Natural killer cell (primary cell): ENCODE data around the gene CFAP92. TPM values are rescaled to one million over a fixed set of nuclear protein-coding genes. Genes with fewer than 3 reads are reported as not detected.

Source experiments
- ATAC-seq, 3 donors: fragments of 150-1000 bp in 2 of 3; fragments of 200-7000 bp in 1 of 3; cut with Tn5 transposase; 1 replicate in 1 of 3; 2 replicates in 2 of 3; pipeline ENCODE4 v1.10.0; 2021; ENCODE audit warnings: mild to moderate bottlenecking in 2 of 3, moderate library complexity in 2 of 3
- DNase-seq, 2 donors: peaks; one replicate each; pipeline versions ENCODE4 v3.0.0 to v3.0.0-alpha.2; 2013 to 2021; ENCODE audit warnings: mixed read lengths in 1 of 2
- H3K27ac ChIP-seq: one replicate; pipeline ENCODE4 v1.5.1; 2013; ENCODE audit warnings: mild to moderate bottlenecking, low read length
- H3K27me3 ChIP-seq: one replicate; pipeline ENCODE4 v1.6.1; 2013; ENCODE audit warnings: low read length; ENCODE audit not compliant: control insufficient read depth, insufficient read depth
- H3K36me3 ChIP-seq: one replicate; pipeline ENCODE4 v1.6.1; 2013; ENCODE audit warnings: low read length; ENCODE audit not compliant: control insufficient read depth, insufficient read depth
- H3K4me1 ChIP-seq: one replicate; pipeline ENCODE4 v1.6.1; 2013; ENCODE audit warnings: low read length; ENCODE audit not compliant: control insufficient read depth, insufficient read depth
- H3K4me3 ChIP-seq: one replicate; pipeline ENCODE4 v1.5.1; 2013; ENCODE audit warnings: low read length
- H3K9me3 ChIP-seq: one replicate; pipeline ENCODE4 v1.6.1; 2013; ENCODE audit warnings: low read length; ENCODE audit not compliant: control insufficient read depth, insufficient read depth
- H3K27ac Mint-ChIP-seq, 2 donors: one replicate each; pipeline ENCODE4 v1.8.0; 2022; ENCODE audit warnings: mild to moderate bottlenecking in 2 of 2, mixed read lengths in 2 of 2, moderate library complexity in 1 of 2
- H3K27me3 Mint-ChIP-seq, 2 donors: one replicate each; pipeline ENCODE4 v1.8.0; 2022; ENCODE audit warnings: low read depth in 2 of 2, mixed read lengths in 2 of 2
- H3K36me3 Mint-ChIP-seq: one replicate; pipeline ENCODE4 v1.8.0; 2022; ENCODE audit warnings: mixed read lengths
- H3K4me1 Mint-ChIP-seq, 2 donors: one replicate each; pipeline ENCODE4 v1.8.0; 2022; ENCODE audit warnings: mixed read lengths in 2 of 2
- H3K4me3 Mint-ChIP-seq: one replicate; pipeline ENCODE4 v1.8.0; 2022; ENCODE audit warnings: mild to moderate bottlenecking, moderate library complexity, mixed read lengths
- H3K9me3 Mint-ChIP-seq, 2 donors: one replicate each; pipeline ENCODE4 v1.8.0; 2022; ENCODE audit warnings: mixed read lengths in 2 of 2
- WGBS: methylation state at CpG from one replicate; pipeline ENCODE4 v1.1.7; 2013; ENCODE audit warnings: missing lambda C conversion rate; ENCODE audit not compliant: insufficient coverage; 5-methylcytosine and 5-hydroxymethylcytosine counted together
- intact Hi-C: fragments of 100-400 bp; cut with micrococcal nuclease; formaldehyde crosslinking; loops from one replicate; pipeline ENCODE4 v1.14.2; 2022
- total RNA-seq, 4 donors: library from RNA; stranded (reverse); fragments of 120-200 nt in 1 of 4; gene quantifications; one replicate each; pipeline versions ENCODE4 v1.2.3 to v1.2.4, GENCODE V29; 2013 to 2022
- TF ChIP-seq, protein P1 (sequence below): fragments of 200-600 bp; IDR thresholded peaks from one replicate; pipeline ENCODE4 v1.8.0; 2022; ENCODE audit warnings: antibody characterized with exemption

The CFAP92 gene
- total RNA-seq, 3 donors from 2014 or later (not counting 1 experiment from before 2014, with no cell fraction given) = 0.26 to 0.43 (median 0.41) TPM

DNA sequence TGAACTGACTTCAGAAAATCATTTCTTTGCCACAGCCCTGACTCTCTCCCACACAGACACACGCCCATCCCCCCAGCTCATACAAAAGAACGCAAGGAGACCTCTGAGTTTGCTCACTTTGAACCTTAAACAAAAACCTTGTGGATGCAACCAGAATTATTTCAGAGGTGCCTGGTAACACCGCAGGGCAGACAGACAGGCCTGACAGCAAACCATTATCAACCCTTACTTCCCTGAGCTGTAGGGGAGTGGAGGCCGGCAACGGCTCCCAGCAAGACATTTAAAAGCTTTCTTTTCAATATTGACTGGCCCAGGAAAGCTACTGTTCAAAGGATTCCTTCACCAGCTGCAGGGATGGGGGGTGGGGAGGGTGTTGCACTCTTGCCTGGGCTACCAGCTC lies 5.2 kb upstream of the CFAP92 start:
- no peak for DNase-seq
- H3K4me3 Mint-ChIP-seq = no peak overlapping the region
- intact Hi-C loops = no loop called here
- no peak for ATAC-seq
- no peaks in the 10 kb centered on the region for H3K36me3 Mint-ChIP-seq
- TF ChIP-seq, protein P1, sequence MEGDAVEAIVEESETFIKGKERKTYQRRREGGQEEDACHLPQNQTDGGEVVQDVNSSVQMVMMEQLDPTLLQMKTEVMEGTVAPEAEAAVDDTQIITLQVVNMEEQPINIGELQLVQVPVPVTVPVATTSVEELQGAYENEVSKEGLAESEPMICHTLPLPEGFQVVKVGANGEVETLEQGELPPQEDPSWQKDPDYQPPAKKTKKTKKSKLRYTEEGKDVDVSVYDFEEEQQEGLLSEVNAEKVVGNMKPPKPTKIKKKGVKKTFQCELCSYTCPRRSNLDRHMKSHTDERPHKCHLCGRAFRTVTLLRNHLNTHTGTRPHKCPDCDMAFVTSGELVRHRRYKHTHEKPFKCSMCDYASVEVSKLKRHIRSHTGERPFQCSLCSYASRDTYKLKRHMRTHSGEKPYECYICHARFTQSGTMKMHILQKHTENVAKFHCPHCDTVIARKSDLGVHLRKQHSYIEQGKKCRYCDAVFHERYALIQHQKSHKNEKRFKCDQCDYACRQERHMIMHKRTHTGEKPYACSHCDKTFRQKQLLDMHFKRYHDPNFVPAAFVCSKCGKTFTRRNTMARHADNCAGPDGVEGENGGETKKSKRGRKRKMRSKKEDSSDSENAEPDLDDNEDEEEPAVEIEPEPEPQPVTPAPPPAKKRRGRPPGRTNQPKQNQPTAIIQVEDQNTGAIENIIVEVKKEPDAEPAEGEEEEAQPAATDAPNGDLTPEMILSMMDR = no peak
- Histone ChIP-seq H3K27ac (no peak overlapping the region), H3K27me3 (peaks cover 29% of the 10 kb centered on the region), H3K9me3 (no peaks in the 10 kb centered on the region), H3K4me1 (peaks cover 31% of the 10 kb centered on the region), H3K4me3 (no peak overlapping the region), H3K36me3 (no peaks in the 10 kb centered on the region)
- no peak overlapping the region for H3K27ac Mint-ChIP-seq
- H3K4me1 Mint-ChIP-seq = peaks cover 21 to 30% of the 10 kb centered on the region in 2 donors
- peaks cover 35 to 40% of the 10 kb centered on the region in 2 donors for H3K27me3 Mint-ChIP-seq
- WGBS = 59% methylated on average over 5 of the region's 5 CpGs
- no peaks in the 10 kb centered on the region for H3K9me3 Mint-ChIP-seq

GRCh38 chr3:128998561-128998960 lies 4.7 kb upstream of the CFAP92 start:
- 14% methylated on average over 3 of the region's 3 CpGs for WGBS
- no peaks in the 10 kb centered on the region for H3K36me3 Mint-ChIP-seq
- peaks cover 26 to 34% of the 10 kb centered on the region in 2 donors for H3K4me1 Mint-ChIP-seq
- no peaks in the 10 kb centered on the region for H3K9me3 ChIP-seq
- peaks cover 29% of the 10 kb centered on the region for H3K27me3 ChIP-seq
- peaks cover 33% of the 10 kb centered on the region for H3K4me1 ChIP-seq
- H3K27ac ChIP-seq = no peak overlapping the region
- no peak for ATAC-seq
- H3K9me3 Mint-ChIP-seq = no peaks in the 10 kb centered on the region
- no peak overlapping the region for H3K27ac Mint-ChIP-seq
- intact Hi-C loops = no loop called here
- H3K36me3 ChIP-seq = no peaks in the 10 kb centered on the region
- no peak overlapping the region for H3K4me3 ChIP-seq
- peaks cover 35 to 37% of the 10 kb centered on the region in 2 donors for H3K27me3 Mint-ChIP-seq
- TF ChIP-seq, protein P1 = no peak
- DNase-seq = no peak
- H3K4me3 Mint-ChIP-seq = no peak overlapping the region

DNA sequence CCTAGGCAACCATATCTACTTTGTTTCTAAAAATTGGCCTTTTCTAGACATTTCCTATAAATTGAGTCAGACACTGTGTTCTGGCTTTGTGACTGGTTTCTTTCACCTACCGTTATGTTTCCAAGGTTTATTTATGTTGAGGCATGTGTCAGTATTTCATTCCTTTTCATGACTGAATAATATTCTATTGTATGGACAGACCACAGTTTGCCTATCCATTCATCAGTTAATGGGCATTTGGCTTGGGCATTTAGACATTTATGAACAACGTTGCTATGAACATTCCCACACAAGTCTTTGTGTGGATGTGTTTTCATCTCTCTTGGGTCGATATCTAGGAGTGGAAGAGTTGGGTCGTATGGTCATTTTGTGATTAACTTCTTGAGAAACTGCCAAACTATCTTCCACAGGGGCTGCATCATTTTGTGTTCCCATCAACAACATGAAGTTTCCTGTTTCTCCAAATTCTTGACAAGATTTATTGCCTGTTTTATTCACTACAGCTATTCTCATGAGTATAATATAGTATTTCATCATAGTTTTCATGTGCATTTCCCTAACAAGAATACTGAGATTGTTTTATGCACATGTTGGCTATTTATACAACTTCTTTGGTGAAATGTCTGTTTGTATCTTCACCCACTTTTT lies 3.7 kb upstream of the CFAP92 start:
- Histone ChIP-seq H3K27me3 (peaks cover 20% of the 10 kb centered on the region), H3K4me3 (no peak overlapping the region), H3K36me3 (no peaks in the 10 kb centered on the region), H3K4me1 (peaks cover 28% of the 10 kb centered on the region), H3K27ac (no peak overlapping the region), H3K9me3 (no peaks in the 10 kb centered on the region)
- Mint-ChIP-seq H3K4me3 (no peak overlapping the region), H3K27ac (no peak overlapping the region), H3K36me3 (no peaks in the 10 kb centered on the region), H3K9me3 (no peaks in the 10 kb centered on the region), H3K27me3 (peaks cover 25 to 28% of the 10 kb centered on the region in 2 donors), H3K4me1 (peaks cover 23 to 31% of the 10 kb centered on the region in 2 donors)
- 71% methylated on average over 3 of the region's 4 CpGs for WGBS
- TF ChIP-seq, protein P1 = no peak
- no peak for ATAC-seq
- DNase-seq = no peak
- intact Hi-C loops = no loop called here

GRCh38 chr3:128996726-128997125 lies 2.9 kb upstream of the CFAP92 start:
- peaks cover 23% of the 10 kb centered on the region for H3K4me1 ChIP-seq
- TF ChIP-seq, protein P1 = no peak
- no peak overlapping the region for H3K4me3 ChIP-seq
- WGBS = 44% methylated on average over 5 of the region's 5 CpGs
- no peak overlapping the region for H3K4me3 Mint-ChIP-seq
- ATAC-seq = no peak
- no peak overlapping the region for H3K27ac ChIP-seq
- no peak for DNase-seq
- no peak overlapping the region for H3K27ac Mint-ChIP-seq
- H3K9me3 Mint-ChIP-seq = no peaks in the 10 kb centered on the region
- intact Hi-C loops = no loop called here
- H3K36me3 ChIP-seq = no peaks in the 10 kb centered on the region
- H3K9me3 ChIP-seq = no peaks in the 10 kb centered on the region
- H3K36me3 Mint-ChIP-seq = no peaks in the 10 kb centered on the region
- peaks cover 16 to 23% of the 10 kb centered on the region in 2 donors for H3K4me1 Mint-ChIP-seq
- H3K27me3 Mint-ChIP-seq = peaks cover 19 to 22% of the 10 kb centered on the region in 2 donors
- peaks cover 14% of the 10 kb centered on the region for H3K27me3 ChIP-seq
